Peyer's patch (tissue), 4 donors: ENCODE results near the gene ANGPTL4.

ENCODE experiments used
- POLR2A ChIP-seq, 2 donors: fragments of 450-650 bp; IDR thresholded peaks; one replicate each; pipeline ENCODE4 v1.5.1; 2017; ENCODE audit warnings: antibody characterized with exemption in 2 of 2, mild to moderate bottlenecking in 2 of 2, moderate library complexity in 2 of 2
- TF ChIP-seq, protein P1 (sequence below), 6 experiments: fragments of 450-650 bp in 4 of 6; fragments of 200-600 bp in 2 of 6; sonication (generic) in 1 of 6; IDR thresholded peaks; one replicate each; pipeline ENCODE4 v1.5.1; 2017 to 2019; ENCODE audit warnings: antibody characterized with exemption in 6 of 6, mild to moderate bottlenecking in 3 of 6, moderate library complexity in 1 of 6

GRCh38 chr19:8333767-8334457, 30.0 kb upstream of the ANGPTL4 start:
- TF ChIP-seq, protein P1, sequence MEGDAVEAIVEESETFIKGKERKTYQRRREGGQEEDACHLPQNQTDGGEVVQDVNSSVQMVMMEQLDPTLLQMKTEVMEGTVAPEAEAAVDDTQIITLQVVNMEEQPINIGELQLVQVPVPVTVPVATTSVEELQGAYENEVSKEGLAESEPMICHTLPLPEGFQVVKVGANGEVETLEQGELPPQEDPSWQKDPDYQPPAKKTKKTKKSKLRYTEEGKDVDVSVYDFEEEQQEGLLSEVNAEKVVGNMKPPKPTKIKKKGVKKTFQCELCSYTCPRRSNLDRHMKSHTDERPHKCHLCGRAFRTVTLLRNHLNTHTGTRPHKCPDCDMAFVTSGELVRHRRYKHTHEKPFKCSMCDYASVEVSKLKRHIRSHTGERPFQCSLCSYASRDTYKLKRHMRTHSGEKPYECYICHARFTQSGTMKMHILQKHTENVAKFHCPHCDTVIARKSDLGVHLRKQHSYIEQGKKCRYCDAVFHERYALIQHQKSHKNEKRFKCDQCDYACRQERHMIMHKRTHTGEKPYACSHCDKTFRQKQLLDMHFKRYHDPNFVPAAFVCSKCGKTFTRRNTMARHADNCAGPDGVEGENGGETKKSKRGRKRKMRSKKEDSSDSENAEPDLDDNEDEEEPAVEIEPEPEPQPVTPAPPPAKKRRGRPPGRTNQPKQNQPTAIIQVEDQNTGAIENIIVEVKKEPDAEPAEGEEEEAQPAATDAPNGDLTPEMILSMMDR (IDR thresholded peaks at IDR 0.05) = no peak
- no peak for TF ChIP-seq POLR2A (IDR thresholded peaks at IDR 0.05)
